SK-N-SH treated with all-trans-retinoic acid at 6 μM for 48 hours (cell line): ENCODE measurements around the gene TMEM183A.

Source experiments
- ATAC-seq: fragments of 200-7000 bp; cut with Tn5 transposase; 3 replicates; pipeline ENCODE4 v1.9.1; 2020; ENCODE audit warnings: mild to moderate bottlenecking, moderate library complexity
- ARNTL ChIP-seq: fragments of 450-650 bp; formaldehyde crosslinking; IDR thresholded peaks from 2 replicates; pipeline ENCODE4 v1.5.0; 2020; ENCODE audit warnings: low read depth, mild to moderate bottlenecking, moderate library complexity, borderline replicate concordance
- BACH2 ChIP-seq: fragments of 250-450 bp; sonication (Bioruptor Pico); IDR thresholded peaks from 2 replicates; pipeline ENCODE4 v1.9.0; 2021; ENCODE audit warnings: mild to moderate bottlenecking, borderline replicate concordance
- CREB5 ChIP-seq: fragments of 250-450 bp; sonication (Bioruptor Pico); IDR thresholded peaks from 2 replicates; pipeline ENCODE4 v1.5.1; 2020; ENCODE audit warnings: low read depth, mild to moderate bottlenecking, moderate library complexity
- CSDC2 ChIP-seq: fragments of 250-450 bp; sonication (Bioruptor Pico); IDR thresholded peaks from 2 replicates; pipeline ENCODE4 v1.5.0; 2020; ENCODE audit warnings: mild to moderate bottlenecking, moderate library complexity
- CSRNP3 ChIP-seq: fragments of 250-450 bp; sonication (Bioruptor Pico); IDR thresholded peaks from 2 replicates; pipeline ENCODE4 v1.5.1; 2021; ENCODE audit warnings: mild to moderate bottlenecking, moderate library complexity
- ESRRG ChIP-seq: fragments of 250-450 bp; sonication (Bioruptor Pico); IDR thresholded peaks from 2 replicates; pipeline ENCODE4 v1.6.1; 2021; ENCODE audit warnings: mild to moderate bottlenecking
- GLIS3 ChIP-seq: fragments of 250-450 bp; sonication (Bioruptor Pico); IDR thresholded peaks from 2 replicates; pipeline ENCODE4 v1.5.0; 2020; ENCODE audit warnings: mild to moderate bottlenecking, moderate library complexity
- ISL1 ChIP-seq: fragments of 250-450 bp; sonication (Bioruptor Pico); IDR thresholded peaks from 2 replicates; pipeline ENCODE4 v2.1.2; 2022; ENCODE audit warnings: mild to moderate bottlenecking, moderate library complexity
- OSR1 ChIP-seq: fragments of 250-450 bp; sonication (Bioruptor Pico); IDR thresholded peaks from 2 replicates; pipeline ENCODE4 v1.8.0; 2022; ENCODE audit warnings: moderate library complexity, mild to moderate bottlenecking, inconsistent platforms
- POU6F1 ChIP-seq: fragments of 250-450 bp; sonication (Bioruptor Pico); IDR thresholded peaks from 2 replicates; pipeline ENCODE4 v1.8.0; 2021; ENCODE audit warnings: low read depth, mild to moderate bottlenecking, moderate library complexity, borderline replicate concordance
- PPARA ChIP-seq: fragments of 250-450 bp; sonication (Bioruptor Pico); IDR thresholded peaks from 2 replicates; pipeline ENCODE4 v1.5.0; 2020; ENCODE audit warnings: mild to moderate bottlenecking, borderline replicate concordance
- RARB ChIP-seq: fragments of 250-450 bp; sonication (Bioruptor Pico); IDR thresholded peaks from 2 replicates; pipeline ENCODE4 v1.8.0; 2021; ENCODE audit warnings: mild to moderate bottlenecking, moderate library complexity
- SNAI2 ChIP-seq: fragments of 250-450 bp; sonication (Bioruptor Pico); IDR thresholded peaks from 2 replicates; pipeline ENCODE4 v1.5.0; 2020; ENCODE audit warnings: mild to moderate bottlenecking, moderate library complexity
- TCF4 ChIP-seq: fragments of 250-450 bp; sonication (Bioruptor Pico); IDR thresholded peaks from 2 replicates; pipeline ENCODE4 v1.8.0; 2021; ENCODE audit warnings: mild to moderate bottlenecking, moderate library complexity, borderline replicate concordance
- TOX ChIP-seq: fragments of 250-450 bp; sonication (Bioruptor Pico); IDR thresholded peaks from 2 replicates; pipeline ENCODE4 v1.8.0; 2021; ENCODE audit warnings: mild to moderate bottlenecking, moderate library complexity, borderline replicate concordance
- ZC3H10 ChIP-seq: fragments of 250-450 bp; sonication (Bioruptor Pico); IDR thresholded peaks from 2 replicates; pipeline ENCODE4 v1.5.1; 2021; ENCODE audit warnings: mild to moderate bottlenecking, moderate library complexity
- ZFP3 ChIP-seq: fragments of 250-450 bp; sonication (Bioruptor Pico); IDR thresholded peaks from 2 replicates; pipeline ENCODE4 v1.5.0; 2020; ENCODE audit warnings: mild to moderate bottlenecking, moderate library complexity
- ZFP30 ChIP-seq: fragments of 450-650 bp; formaldehyde crosslinking; IDR thresholded peaks from 2 replicates; pipeline ENCODE4 v1.5.0; 2022; ENCODE audit warnings: mild to moderate bottlenecking, moderate library complexity
- ZNF565 ChIP-seq: fragments of 450-650 bp; formaldehyde crosslinking; conservative IDR thresholded peaks from 2 replicates; pipeline ENCODE4 v1.5.0; 2020; ENCODE audit warnings: low read depth, mild to moderate bottlenecking, moderate library complexity
- ZNF70 ChIP-seq: fragments of 450-650 bp; formaldehyde crosslinking; IDR thresholded peaks from 2 replicates; pipeline ENCODE4 v1.5.0; 2020; ENCODE audit warnings: mild to moderate bottlenecking, moderate library complexity
- ZNF8 ChIP-seq: fragments of 450-650 bp; formaldehyde crosslinking; IDR thresholded peaks from 2 replicates; pipeline ENCODE4 v1.5.0; 2020; ENCODE audit warnings: mild to moderate bottlenecking, moderate library complexity

Gene TMEM183A

GRCh38 chr1:203033287-203033686 is 26.1 kb downstream of the TMEM183A start:
- no peak for TF ChIP-seq CSDC2
- no peak for TF ChIP-seq POU6F1 (CRISPR knock-in tag)
- no peak for TF ChIP-seq SNAI2 (CRISPR knock-in tag)
- no peak for TF ChIP-seq CSRNP3
- no peak for TF ChIP-seq ZC3H10 (CRISPR knock-in tag)
- TF ChIP-seq CREB5 (CRISPR knock-in tag), result no peak
- no peak for TF ChIP-seq ESRRG (CRISPR knock-in tag)
- TF ChIP-seq ZNF8 (CRISPR knock-in tag), result no peak
- no peak for TF ChIP-seq PPARA (CRISPR knock-in tag)
- TF ChIP-seq ZNF565, result no peak
- no peak for TF ChIP-seq TOX (CRISPR knock-in tag)
- TF ChIP-seq ZFP3 (CRISPR knock-in tag), result no peak
- no peak for TF ChIP-seq ISL1 (CRISPR knock-in tag)
- no peak for TF ChIP-seq RARB
- TF ChIP-seq ZFP30 (CRISPR knock-in tag), result no peak
- TF ChIP-seq ZNF70 (CRISPR knock-in tag), result no peak
- TF ChIP-seq, all 23 proteins: peak for 0
- no peak for ATAC-seq

- ATAC-seq, result no peak
- TF ChIP-seq TCF4 (no peak), ZC3H10 (CRISPR knock-in tag) (no peak), ISL1 (CRISPR knock-in tag) (no peak), ZNF565 (no peak), ZNF70 (CRISPR knock-in tag) (no peak), BACH2 (CRISPR knock-in tag) (no peak), RARB (no peak), POU6F1 (CRISPR knock-in tag) (no peak)
Measured at GRCh38 chr1:203033917-203034316, 26.7 kb downstream of the TMEM183A start.

- no peak for TF ChIP-seq CSRNP3
- TF ChIP-seq CSDC2, result no peak
- no peak for TF ChIP-seq ZFP3 (CRISPR knock-in tag)
- no peak for TF ChIP-seq OSR1
- no peak for TF ChIP-seq GLIS3 (CRISPR knock-in tag)
- TF ChIP-seq ZNF8 (CRISPR knock-in tag), result no peak
- TF ChIP-seq ARNTL (CRISPR knock-in tag), result no peak
- no peak for TF ChIP-seq TOX (CRISPR knock-in tag)
- no peak for TF ChIP-seq SNAI2 (CRISPR knock-in tag)
- no peak for TF ChIP-seq ISL1 (CRISPR knock-in tag)
- TF ChIP-seq CREB5 (CRISPR knock-in tag), result no peak
- TF ChIP-seq ZFP30 (CRISPR knock-in tag), result no peak
- no peak for TF ChIP-seq POU6F1 (CRISPR knock-in tag)
- no peak for TF ChIP-seq PPARA (CRISPR knock-in tag)
- no peak for TF ChIP-seq ESRRG (CRISPR knock-in tag)
- no peak for TF ChIP-seq ZC3H10 (CRISPR knock-in tag)
- no peak for TF ChIP-seq TCF4
- no peak for TF ChIP-seq ZNF565
- ATAC-seq, result no peak
Measured at GRCh38 chr1:203034422-203035110, 27.4 kb downstream of the TMEM183A start.
